SJCRH30 (cell line): ENCODE data around the gene ASB10. TPM values are rescaled to one million over a fixed set of nuclear protein-coding genes. Genes with fewer than 3 reads are reported as not detected.

Experiments used
- total RNA-seq: library from RNA; depleted of rRNA; stranded (reverse); fragments of >200 nt; shearing (Covaris generic); gene quantifications from 2 replicates; pipeline ENCODE4 v1.2.3, GENCODE V29; 2014; rRNA removed

ASB10 gene
- total RNA-seq, 1 experiment from 2014 or later, result not detected

Other genes with a start within 250 kb of the ASB10 start
- 15.9 and 19.3 TPM in 2 replicates for gene KCNH2, start 208.9 kb downstream of the ASB10 start, total RNA-seq
- 0.05 and 0.20 TPM in 2 replicates for gene NOS3, start 196.2 kb downstream of the ASB10 start, total RNA-seq
- 0.08 TPM in 1 of 2 replicates, not detected in the other for gene ATG9B, start 162.8 kb downstream of the ASB10 start, total RNA-seq
- gene ABCB8, start 158.8 kb downstream of the ASB10 start, total RNA-seq, result 20.8 and 22.3 TPM in 2 replicates
- gene ASIC3, start 138.7 kb downstream of the ASB10 start, total RNA-seq, result 1.3 and 1.5 TPM in 2 replicates
- gene CDK5, start 129.4 kb downstream of the ASB10 start, total RNA-seq, result 34.3 and 39.2 TPM in 2 replicates
- 129 and 132 TPM in 2 replicates for gene SLC4A2, start 127.7 kb downstream of the ASB10 start, total RNA-seq
- 62.2 and 92.8 TPM in 2 replicates for gene FASTK, start 106.4 kb downstream of the ASB10 start, total RNA-seq
- 43.5 and 44.2 TPM in 2 replicates for gene TMUB1, start 103.8 kb downstream of the ASB10 start, total RNA-seq
- gene AGAP3, start 100.8 kb downstream of the ASB10 start, total RNA-seq, result 59.7 and 62.9 TPM in 2 replicates
- gene GBX1, start 19.6 kb downstream of the ASB10 start, total RNA-seq, result 0.48 and 0.95 TPM in 2 replicates
- gene H2BK1, start 23.2 kb upstream of the ASB10 start, total RNA-seq, result not detected in 2 replicates
- 77.6 and 77.7 TPM in 2 replicates for gene ABCF2, start 40.0 kb upstream of the ASB10 start, total RNA-seq
- 27.7 and 28.2 TPM in 2 replicates for gene CHPF2, start 45.2 kb upstream of the ASB10 start, total RNA-seq
- gene SMARCD3, start 61.4 kb upstream of the ASB10 start, total RNA-seq, result 91.8 and 106 TPM in 2 replicates
- 56.8 and 61.5 TPM in 2 replicates for gene NUB1, start 154.6 kb upstream of the ASB10 start, total RNA-seq
- gene WDR86, start 222.8 kb upstream of the ASB10 start, total RNA-seq, result 0.46 and 1.0 TPM in 2 replicates